ENCODE measurements around the gene HELZ. TPM values are rescaled to one million over a fixed set of nuclear protein-coding genes. Genes with fewer than 3 reads are reported as not detected.
"Not testable (repeated sequence)": the region's sequence is repeated elsewhere in the genome, so short reads cannot be mapped to it uniquely, and the experiment has no call there.

The HELZ gene
- total RNA-seq, 1 donor: 46.5 TPM

DNA sequence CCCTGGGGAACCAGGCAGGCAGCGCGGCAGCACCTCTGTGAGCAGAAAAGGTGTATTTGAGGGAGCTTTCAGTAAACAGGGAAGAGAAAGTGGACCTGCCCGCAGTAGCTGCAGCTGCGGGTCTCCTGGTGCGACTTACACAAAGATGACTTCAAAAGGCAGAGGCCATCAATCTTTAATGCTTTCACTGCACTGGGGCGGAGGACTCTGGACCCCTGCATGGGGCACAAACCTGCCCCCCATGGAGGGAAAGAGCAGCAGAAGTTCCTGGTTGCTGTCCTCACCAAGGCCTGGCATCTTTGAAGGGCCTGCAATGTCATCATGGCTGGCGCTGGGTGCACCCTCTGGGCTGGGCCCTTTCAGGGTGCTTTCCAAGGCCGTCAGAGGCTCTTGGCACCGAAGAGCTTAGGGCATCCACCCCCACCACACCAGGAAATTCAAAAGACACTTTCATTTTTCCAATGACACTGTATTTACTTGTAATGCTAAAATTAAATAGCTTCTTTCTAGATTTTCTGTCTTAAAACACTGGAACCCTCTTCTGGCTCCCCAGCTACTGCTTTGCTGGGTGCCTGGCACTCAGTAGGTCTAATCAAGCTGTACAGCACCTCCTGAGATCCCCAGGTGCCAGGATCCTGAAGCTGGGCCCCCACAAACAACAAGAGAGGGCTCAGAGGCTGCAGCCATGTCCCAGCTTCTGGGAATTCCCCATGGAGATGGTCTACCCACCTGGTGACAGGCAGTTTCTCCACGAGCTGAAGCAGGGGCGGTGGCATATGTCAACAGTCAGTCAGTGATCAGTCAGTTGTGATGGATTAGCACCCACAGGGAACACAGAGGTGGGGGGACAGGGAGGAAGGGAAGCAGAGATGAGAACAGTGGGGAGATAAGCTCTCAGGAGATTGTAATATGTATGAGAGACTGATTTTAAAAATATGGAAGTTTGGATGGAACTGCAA is 202.8 kb downstream of the HELZ start:
- TF ChIP-seq, protein P1, sequence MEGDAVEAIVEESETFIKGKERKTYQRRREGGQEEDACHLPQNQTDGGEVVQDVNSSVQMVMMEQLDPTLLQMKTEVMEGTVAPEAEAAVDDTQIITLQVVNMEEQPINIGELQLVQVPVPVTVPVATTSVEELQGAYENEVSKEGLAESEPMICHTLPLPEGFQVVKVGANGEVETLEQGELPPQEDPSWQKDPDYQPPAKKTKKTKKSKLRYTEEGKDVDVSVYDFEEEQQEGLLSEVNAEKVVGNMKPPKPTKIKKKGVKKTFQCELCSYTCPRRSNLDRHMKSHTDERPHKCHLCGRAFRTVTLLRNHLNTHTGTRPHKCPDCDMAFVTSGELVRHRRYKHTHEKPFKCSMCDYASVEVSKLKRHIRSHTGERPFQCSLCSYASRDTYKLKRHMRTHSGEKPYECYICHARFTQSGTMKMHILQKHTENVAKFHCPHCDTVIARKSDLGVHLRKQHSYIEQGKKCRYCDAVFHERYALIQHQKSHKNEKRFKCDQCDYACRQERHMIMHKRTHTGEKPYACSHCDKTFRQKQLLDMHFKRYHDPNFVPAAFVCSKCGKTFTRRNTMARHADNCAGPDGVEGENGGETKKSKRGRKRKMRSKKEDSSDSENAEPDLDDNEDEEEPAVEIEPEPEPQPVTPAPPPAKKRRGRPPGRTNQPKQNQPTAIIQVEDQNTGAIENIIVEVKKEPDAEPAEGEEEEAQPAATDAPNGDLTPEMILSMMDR (IDR thresholded peaks at IDR 0.05; ENCODE audit: insufficient read depth, low read length): no peak
- no peak for DNase-seq (ENCODE audit: low read depth)
- H3K4me3 ChIP-seq (ENCODE audit: low read depth, low read length): no peak overlapping the region

DNA sequence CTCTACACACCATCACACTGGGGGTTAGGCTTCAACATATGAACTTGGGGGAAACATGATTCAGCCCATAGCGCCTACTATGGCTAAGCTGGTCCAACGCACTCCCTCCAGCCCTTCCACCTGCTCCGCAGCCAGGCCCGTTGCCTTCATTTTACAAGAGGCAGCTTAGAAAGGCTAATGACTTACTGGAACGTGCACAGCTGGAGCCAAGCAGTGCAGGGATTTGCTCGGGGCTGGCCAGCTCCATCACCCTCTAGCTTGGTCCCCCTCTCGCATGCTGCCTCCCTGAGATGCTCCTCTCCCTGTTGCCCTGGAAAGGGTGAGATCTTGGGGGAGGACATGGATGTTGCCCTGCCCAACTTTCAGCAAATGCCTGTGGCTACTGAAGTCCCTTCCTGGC is 203.5 kb downstream of the HELZ start:
- no peak overlapping the region for H3K4me3 ChIP-seq (ENCODE audit: low read depth, low read length)
- DNase-seq (ENCODE audit: low read depth): no peak
- TF ChIP-seq, protein P1 (IDR thresholded peaks at IDR 0.05; ENCODE audit: insufficient read depth, low read length): no peak

DNA sequence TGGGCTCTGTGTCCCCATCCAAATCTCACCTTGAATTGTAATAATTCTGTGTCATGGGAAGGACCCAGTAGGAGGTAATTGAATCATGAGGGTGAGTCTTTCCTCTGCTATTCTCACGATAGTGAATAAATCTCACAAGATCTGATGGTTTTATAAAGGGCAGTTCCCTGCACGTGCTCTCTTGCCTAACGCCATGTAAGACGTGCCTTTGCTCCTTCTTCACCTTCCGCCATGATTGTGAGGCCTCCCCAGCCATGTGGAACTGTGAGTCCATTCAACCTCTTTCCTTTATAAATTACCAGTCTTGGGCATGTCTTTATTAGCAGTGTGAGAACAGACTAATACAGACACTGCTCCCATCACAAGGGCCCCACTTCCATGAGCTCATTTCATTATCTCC is 203.9 kb downstream of the HELZ start:
- not testable (repeated sequence) for H3K4me3 ChIP-seq (ENCODE audit: low read depth, low read length); DNase-seq (ENCODE audit: low read depth)

DNA sequence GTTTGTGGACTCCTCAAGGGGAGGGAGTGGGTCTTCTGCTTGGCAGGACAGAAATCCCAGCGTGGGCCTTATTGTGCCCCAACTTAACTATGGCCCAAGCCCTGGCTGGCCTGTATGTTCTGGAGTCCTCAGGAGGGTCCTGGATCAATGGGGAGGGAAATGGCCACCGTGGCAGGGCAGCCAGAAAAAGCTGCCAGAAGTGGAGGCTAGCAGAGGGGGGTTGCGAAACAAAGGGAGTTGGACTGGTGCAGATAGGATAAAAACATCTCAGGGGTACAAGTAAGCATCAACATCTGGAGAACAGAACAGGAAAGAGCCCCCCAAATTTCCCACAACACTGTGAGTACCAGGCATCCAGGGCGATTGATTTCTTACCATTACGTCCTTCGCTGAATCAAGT is 204.3 kb downstream of the HELZ start:
- TF ChIP-seq, protein P1 (IDR thresholded peaks at IDR 0.05; ENCODE audit: insufficient read depth, low read length): no peak
- no peak overlapping the region for H3K4me3 ChIP-seq (ENCODE audit: low read depth, low read length)
- no peak for DNase-seq (ENCODE audit: low read depth)

DNA sequence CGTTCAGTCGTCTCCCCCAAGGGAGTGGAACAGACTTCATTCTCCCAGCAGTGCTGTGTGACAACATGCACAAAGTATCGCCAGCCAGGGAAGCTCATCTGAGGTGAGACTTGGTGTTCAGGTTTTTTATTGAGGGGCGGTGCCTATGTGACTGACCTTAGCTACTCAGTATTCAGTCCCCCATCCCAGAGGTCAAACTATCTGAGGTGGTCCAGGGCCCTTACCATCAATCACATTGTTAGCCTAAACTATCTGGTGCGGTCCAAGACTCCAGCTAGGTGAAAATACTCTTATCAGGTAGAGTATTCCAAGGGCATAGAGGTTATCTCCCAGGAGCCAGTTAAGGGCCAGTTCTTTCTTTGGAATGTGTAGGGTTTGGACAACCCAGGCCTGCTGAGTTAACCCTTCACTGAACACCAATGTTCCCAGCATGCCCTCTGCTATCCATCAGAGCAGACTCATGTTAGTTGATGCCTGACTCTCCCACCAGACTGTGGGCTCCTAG is 206.1 kb downstream of the HELZ start:
- TF ChIP-seq, protein P1 (IDR thresholded peaks at IDR 0.05; ENCODE audit: insufficient read depth, low read length): no peak
- DNase-seq (ENCODE audit: low read depth): no peak

DNA sequence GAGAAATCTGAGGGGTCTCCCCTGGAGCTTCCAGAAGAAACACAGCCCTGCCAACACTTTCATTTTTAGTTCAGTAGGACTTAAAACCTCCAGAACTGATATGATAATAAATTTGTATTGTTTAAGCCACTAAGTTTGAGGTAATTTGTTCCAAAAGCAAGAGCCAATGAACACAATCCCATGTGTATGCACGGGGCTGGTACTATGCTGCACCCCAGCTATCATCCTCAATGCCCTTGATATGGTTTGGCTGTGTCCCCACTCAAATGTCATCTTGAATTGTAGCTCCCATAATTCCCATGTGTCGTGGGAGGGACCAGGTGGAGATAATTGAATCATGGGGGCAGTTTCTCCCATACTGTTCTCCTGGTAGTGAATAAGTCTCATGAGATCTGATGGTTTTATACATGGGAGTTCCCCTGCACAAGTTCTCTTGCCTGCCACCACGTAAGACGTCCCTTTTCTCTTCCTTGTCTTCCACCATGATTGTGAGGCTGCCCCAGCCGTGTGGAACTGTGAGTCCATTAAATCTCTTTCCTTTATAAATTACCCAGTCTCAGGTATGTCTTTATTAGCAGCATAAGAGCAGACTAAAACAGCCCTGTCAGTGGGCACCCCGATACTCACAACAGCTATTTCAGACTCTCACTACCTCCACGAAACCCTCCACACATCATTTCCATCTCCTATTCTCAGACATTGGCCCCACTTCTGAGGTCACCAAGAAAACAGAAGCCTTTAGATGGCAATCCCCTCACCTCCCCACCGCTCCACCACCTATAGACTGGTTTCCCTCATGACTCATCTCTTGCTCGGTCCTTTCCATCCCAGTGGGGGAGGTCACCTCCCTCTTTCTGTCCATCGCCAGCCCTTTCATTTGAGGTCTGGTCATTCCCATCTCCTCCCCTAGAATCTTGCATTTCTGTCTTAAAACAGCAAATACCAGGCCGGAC is 209.6 kb downstream of the HELZ start:
- H3K4me3 ChIP-seq (ENCODE audit: low read depth, low read length): no peak overlapping the region
- TF ChIP-seq, protein P1 (IDR thresholded peaks at IDR 0.05; ENCODE audit: insufficient read depth, low read length): no peak
- DNase-seq (ENCODE audit: low read depth): no peak

More for the DNA sequence above, 206.1 kb downstream of the HELZ start:
- H3K4me3 ChIP-seq (ENCODE audit: low read depth, low read length): no peak overlapping the region
